Keratinocyte (primary cell): ENCODE results near the gene TCF19. TPM values are rescaled to one million over a fixed set of nuclear protein-coding genes. Genes with fewer than 3 reads are reported as not detected.

Experiments
- DNase-seq: peaks from one replicate; pipeline ENCODE4 v3.0.0-alpha.2; 2011; ENCODE audit warnings: low read depth, missing footprints, low spot score
- FAIRE-seq: peaks from 2 replicates; lab custom pipeline; 2011; peaks lifted over from hg19 to GRCh38; lab: Jason Lieb, UNC
- H2AFZ ChIP-seq: 2 replicates; pipeline ENCODE4 v1.6.0; 2012; ENCODE audit warnings: low read length, control low read depth, inconsistent platforms; ENCODE audit not compliant: control insufficient read depth
- H3K27ac ChIP-seq: 2 replicates; pipeline ENCODE4 v1.5.1; 2011; ENCODE audit warnings: low read length; ENCODE audit not compliant: control insufficient read depth, insufficient read depth
- H3K27me3 ChIP-seq: 3 replicates; pipeline ENCODE4 v1.6.0; 2011; ENCODE audit warnings: low read length; ENCODE audit not compliant: control insufficient read depth, insufficient read depth; ENCODE audit errors: extremely low read depth
- H3K36me3 ChIP-seq, 2 experiments: 2 replicates in 1 of 2; 3 replicates in 1 of 2; pipeline ENCODE4 v1.5.1; 2011; ENCODE audit warnings: low read length in 2 of 2, mild to moderate bottlenecking in 1 of 2; ENCODE audit not compliant: control insufficient read depth in 2 of 2, insufficient read depth in 2 of 2; ENCODE audit errors: extremely low read depth in 1 of 2
- H3K4me1 ChIP-seq: 3 replicates; pipeline ENCODE4 v1.5.1; 2011; ENCODE audit warnings: low read length; ENCODE audit not compliant: control insufficient read depth, insufficient read depth; ENCODE audit errors: extremely low read depth
- H3K4me2 ChIP-seq: 3 replicates; pipeline ENCODE4 v1.6.0; 2011; ENCODE audit warnings: low read depth, low read length; ENCODE audit not compliant: control insufficient read depth, insufficient read depth; ENCODE audit errors: extremely low read depth
- H3K4me3 ChIP-seq, 3 experiments: fragments of 200-600 bp in 1 of 3; sonication (generic) in 1 of 3; 2 replicates in 2 of 3; 3 replicates in 1 of 3; pipeline ENCODE4 v1.5.1; 2011 to 2016; ENCODE audit warnings: low read length in 3 of 3, mild to moderate bottlenecking in 3 of 3, control low read depth in 2 of 3, inconsistent platforms in 1 of 3, low read depth in 1 of 3, mixed read lengths in 1 of 3, mixed run types in 1 of 3, moderate library complexity in 1 of 3; ENCODE audit not compliant: control insufficient read depth in 2 of 3, insufficient read depth in 2 of 3; ENCODE audit errors: extremely low read depth in 1 of 3
- H3K79me2 ChIP-seq: 2 replicates; pipeline ENCODE4 v1.6.0; 2012; ENCODE audit warnings: low read length; ENCODE audit not compliant: control insufficient read depth, insufficient read depth
- H3K9ac ChIP-seq: 3 replicates; pipeline ENCODE4 v1.6.0; 2011; ENCODE audit warnings: low read length; ENCODE audit not compliant: control insufficient read depth, insufficient read depth; ENCODE audit errors: extremely low read depth
- H3K9me1 ChIP-seq: 3 replicates; pipeline ENCODE4 v1.6.0; 2011; ENCODE audit warnings: low read length; ENCODE audit not compliant: control insufficient read depth, insufficient read depth; ENCODE audit errors: extremely low read depth
- H3K9me3 ChIP-seq: 2 replicates; pipeline ENCODE4 v1.5.1; 2012; ENCODE audit warnings: low read depth, low read length; ENCODE audit not compliant: control insufficient read depth
- H4K20me1 ChIP-seq: 3 replicates; pipeline ENCODE4 v1.6.0; 2011; ENCODE audit warnings: low read length; ENCODE audit not compliant: control insufficient read depth, insufficient read depth; ENCODE audit errors: extremely low read depth
- EZH2 ChIP-seq: IDR thresholded peaks from one replicate; pipeline ENCODE4 v1.6.1; 2012; ENCODE audit warnings: inconsistent platforms, mild to moderate bottlenecking, low read length, moderate library complexity
- dilution Hi-C: fragments of 300-500 bp; cut with MboI; formaldehyde crosslinking; loops from one replicate; pipeline ENCODE4 v1.7.0; 2020; ENCODE audit warnings: low sequenced_read_pairs; ENCODE audit not compliant: extremely low pct_ligation_motif_present
- polyA plus RNA-seq, 5 experiments: library from polyadenylated mRNA; depleted of rRNA in 3 of 5; stranded (reverse) in 3 of 5; stranded (forward) in 1 of 5; unstranded in 1 of 5; fragments of >200 nt; gene quantifications; 1 replicate in 1 of 5; 2 replicates in 3 of 5; 3 replicates in 1 of 5; pipeline versions ENCODE4 v1.2.1 to v1.2.3, GENCODE V29; 2011 to 2012; ENCODE audit warnings: missing spikeins in 2 of 5, low read depth in 1 of 5, low replicate concordance in 1 of 5
- TF ChIP-seq, protein P1 (sequence below), 3 experiments: IDR thresholded peaks in 1 of 3; conservative IDR thresholded peaks in 1 of 3; optimal IDR thresholded peaks in 1 of 3; 2 replicates in 2 of 3; 3 replicates in 1 of 3; pipeline versions ENCODE3 to v1.5.1; 2011; ENCODE audit warnings: low read length in 3 of 3, mild to moderate bottlenecking in 3 of 3, moderate library complexity in 2 of 3, control low read depth in 1 of 3, inconsistent platforms in 1 of 3; ENCODE audit not compliant: insufficient read depth in 2 of 3; ENCODE audit errors: extremely low read depth in 1 of 3

Gene TCF19
- polyA plus RNA-seq, 1 donor (not counting 4 experiments of a cell fraction or from before 2014, with no cell fraction given) = 7.4 TPM

DNA sequence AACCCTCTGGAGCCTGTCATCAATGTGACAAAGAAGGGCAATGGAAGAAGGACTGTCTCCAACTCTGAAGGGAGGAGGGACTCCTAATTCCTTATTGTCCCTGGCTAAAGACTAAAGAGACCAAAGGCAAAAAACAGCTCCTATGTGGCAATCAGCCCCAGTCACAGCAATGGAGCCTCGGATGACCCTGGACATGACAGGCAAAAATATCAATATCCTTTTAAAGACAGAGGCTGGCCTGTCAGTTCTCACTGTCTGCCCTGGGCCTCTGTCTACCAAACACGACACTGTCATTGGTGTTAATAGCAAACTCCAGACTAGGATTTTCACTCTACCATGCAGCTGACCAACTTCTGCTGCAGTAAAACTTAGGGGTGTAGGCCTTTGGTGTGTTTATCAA is 50.1 kb downstream of the TCF19 start:
- no peaks in the 10 kb centered on the region for H3K79me2 ChIP-seq
- H3K4me2 ChIP-seq = no peak overlapping the region
- H3K27ac ChIP-seq = no peak overlapping the region
- H3K4me3 ChIP-seq = no peak overlapping the region
- no peak overlapping the region for H2AFZ ChIP-seq
- no peak overlapping the region for H3K9ac ChIP-seq
- no peaks in the 10 kb centered on the region for H3K9me3 ChIP-seq
- H3K36me3 ChIP-seq = no peaks in the 10 kb centered on the region
- dilution Hi-C loops = no loop called here
- peaks cover under 1% of the 10 kb centered on the region for H3K9me1 ChIP-seq
- no peaks in the 10 kb centered on the region for H3K27me3 ChIP-seq
- FAIRE-seq (no peak), DNase-seq (no peak)
- no peaks in the 10 kb centered on the region for H4K20me1 ChIP-seq
- H3K4me1 ChIP-seq = peaks cover 6% of the 10 kb centered on the region
- no peak for TF ChIP-seq EZH2
- TF ChIP-seq, protein P1, sequence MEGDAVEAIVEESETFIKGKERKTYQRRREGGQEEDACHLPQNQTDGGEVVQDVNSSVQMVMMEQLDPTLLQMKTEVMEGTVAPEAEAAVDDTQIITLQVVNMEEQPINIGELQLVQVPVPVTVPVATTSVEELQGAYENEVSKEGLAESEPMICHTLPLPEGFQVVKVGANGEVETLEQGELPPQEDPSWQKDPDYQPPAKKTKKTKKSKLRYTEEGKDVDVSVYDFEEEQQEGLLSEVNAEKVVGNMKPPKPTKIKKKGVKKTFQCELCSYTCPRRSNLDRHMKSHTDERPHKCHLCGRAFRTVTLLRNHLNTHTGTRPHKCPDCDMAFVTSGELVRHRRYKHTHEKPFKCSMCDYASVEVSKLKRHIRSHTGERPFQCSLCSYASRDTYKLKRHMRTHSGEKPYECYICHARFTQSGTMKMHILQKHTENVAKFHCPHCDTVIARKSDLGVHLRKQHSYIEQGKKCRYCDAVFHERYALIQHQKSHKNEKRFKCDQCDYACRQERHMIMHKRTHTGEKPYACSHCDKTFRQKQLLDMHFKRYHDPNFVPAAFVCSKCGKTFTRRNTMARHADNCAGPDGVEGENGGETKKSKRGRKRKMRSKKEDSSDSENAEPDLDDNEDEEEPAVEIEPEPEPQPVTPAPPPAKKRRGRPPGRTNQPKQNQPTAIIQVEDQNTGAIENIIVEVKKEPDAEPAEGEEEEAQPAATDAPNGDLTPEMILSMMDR (optimal IDR thresholded peaks at IDR 0.05 in 1 of 3, IDR thresholded peaks at IDR 0.05 in 1 of 3, conservative IDR thresholded peaks at IDR 0.05 in 1 of 3; ENCODE audit: extremely low read depth in 1 of 3, insufficient read depth in 2 of 3, low read length in 3 of 3) = no peak

GRCh38 chr6:31209137-31209536 is 50.7 kb downstream of the TCF19 start:
- Histone ChIP-seq H3K27me3 (no peaks in the 10 kb centered on the region), H4K20me1 (no peaks in the 10 kb centered on the region), H3K4me3 (no peak overlapping the region), H3K9me1 (no peaks in the 10 kb centered on the region), H3K4me2 (no peak overlapping the region), H3K36me3 (no peaks in the 10 kb centered on the region), H3K9me3 (no peaks in the 10 kb centered on the region), H2AFZ (no peak overlapping the region), H3K9ac (no peak overlapping the region), H3K27ac (no peak overlapping the region), H3K79me2 (no peaks in the 10 kb centered on the region), H3K4me1 (peaks cover 1% of the 10 kb centered on the region)
- no peak for TF ChIP-seq EZH2
- TF ChIP-seq, protein P1 (optimal IDR thresholded peaks at IDR 0.05 in 1 of 3, IDR thresholded peaks at IDR 0.05 in 1 of 3, conservative IDR thresholded peaks at IDR 0.05 in 1 of 3; ENCODE audit: extremely low read depth in 1 of 3, insufficient read depth in 2 of 3, low read length in 3 of 3) = no peak
- dilution Hi-C loops = no loop called here
- DNase-seq (no peak), FAIRE-seq (no peak)
